ENCODE measurements around the gene TCF7.

- TF ChIP-seq POLR2AphosphoS5 (IDR thresholded peaks at IDR 0.05; ENCODE audit: low read depth) = no peak
- no peak for TF ChIP-seq CTCF (IDR thresholded peaks at IDR 0.05; ENCODE audit: insufficient read depth, low read length)
- TF ChIP-seq, protein P1, sequence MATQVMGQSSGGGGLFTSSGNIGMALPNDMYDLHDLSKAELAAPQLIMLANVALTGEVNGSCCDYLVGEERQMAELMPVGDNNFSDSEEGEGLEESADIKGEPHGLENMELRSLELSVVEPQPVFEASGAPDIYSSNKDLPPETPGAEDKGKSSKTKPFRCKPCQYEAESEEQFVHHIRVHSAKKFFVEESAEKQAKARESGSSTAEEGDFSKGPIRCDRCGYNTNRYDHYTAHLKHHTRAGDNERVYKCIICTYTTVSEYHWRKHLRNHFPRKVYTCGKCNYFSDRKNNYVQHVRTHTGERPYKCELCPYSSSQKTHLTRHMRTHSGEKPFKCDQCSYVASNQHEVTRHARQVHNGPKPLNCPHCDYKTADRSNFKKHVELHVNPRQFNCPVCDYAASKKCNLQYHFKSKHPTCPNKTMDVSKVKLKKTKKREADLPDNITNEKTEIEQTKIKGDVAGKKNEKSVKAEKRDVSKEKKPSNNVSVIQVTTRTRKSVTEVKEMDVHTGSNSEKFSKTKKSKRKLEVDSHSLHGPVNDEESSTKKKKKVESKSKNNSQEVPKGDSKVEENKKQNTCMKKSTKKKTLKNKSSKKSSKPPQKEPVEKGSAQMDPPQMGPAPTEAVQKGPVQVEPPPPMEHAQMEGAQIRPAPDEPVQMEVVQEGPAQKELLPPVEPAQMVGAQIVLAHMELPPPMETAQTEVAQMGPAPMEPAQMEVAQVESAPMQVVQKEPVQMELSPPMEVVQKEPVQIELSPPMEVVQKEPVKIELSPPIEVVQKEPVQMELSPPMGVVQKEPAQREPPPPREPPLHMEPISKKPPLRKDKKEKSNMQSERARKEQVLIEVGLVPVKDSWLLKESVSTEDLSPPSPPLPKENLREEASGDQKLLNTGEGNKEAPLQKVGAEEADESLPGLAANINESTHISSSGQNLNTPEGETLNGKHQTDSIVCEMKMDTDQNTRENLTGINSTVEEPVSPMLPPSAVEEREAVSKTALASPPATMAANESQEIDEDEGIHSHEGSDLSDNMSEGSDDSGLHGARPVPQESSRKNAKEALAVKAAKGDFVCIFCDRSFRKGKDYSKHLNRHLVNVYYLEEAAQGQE (IDR thresholded peaks at IDR 0.05; ENCODE audit: insufficient replicate concordance, low read depth) = no peak
These were observed 74.5 kb downstream of the TCF7 start for GRCh38 chr5:134189031-134189430.

All from HL-60 (cell line).